ENCODE data around the gene SORBS1. TPM values are rescaled to one million over a fixed set of nuclear protein-coding genes. Genes with fewer than 3 reads are reported as not detected.

The SORBS1 gene
- total RNA-seq, 1 donor from 2014 or later = 16.1 TPM

GRCh38 chr10:95435548-95436279 is 125.5 kb downstream of the SORBS1 start:
- Histone ChIP-seq H4K20me1 (ENCODE audit: low read depth) (no peaks in the 10 kb centered on the region), H3K79me2 (ENCODE audit: low read depth) (no peaks in the 10 kb centered on the region), H3K9me3 (ENCODE audit: low read depth) (no peaks in the 10 kb centered on the region), H3K4me3 (no peak overlapping the region), H3K36me3 (no peaks in the 10 kb centered on the region), H3K9ac (no peak overlapping the region), H3F3A (ENCODE audit: low read depth) (no peaks in the 10 kb centered on the region), H3K4me2 (no peak overlapping the region), H3K27me3 (no peaks in the 10 kb centered on the region), H3K27ac (no peak overlapping the region), H3K4me1 (peaks cover 5% of the 10 kb centered on the region), H2AFZ (replicated peaks) (no peak overlapping the region)
- Mint-ChIP-seq H3K4me1 (peaks cover 33% of the 10 kb centered on the region), H3K9me3 (no peaks in the 10 kb centered on the region), H3K4me3 (no peak overlapping the region), H3K27ac (peak overlapping the region; percentile 46), H3K36me3 (no peaks in the 10 kb centered on the region), H3K27me3 (ENCODE audit: insufficient read depth, low read depth) (peaks cover 14% of the 10 kb centered on the region)
- DNase-seq (ENCODE audit: low spot score) = no peak
- no peak for TF ChIP-seq EZH2 (IDR thresholded peaks at IDR 0.05)
- TF ChIP-seq CTCF (IDR thresholded peaks at IDR 0.05) = no peak
- TF ChIP-seq EZH2phosphoT487 (IDR thresholded peaks at IDR 0.05) = no peak

- Histone ChIP-seq H2AFZ (replicated peaks) (no peak overlapping the region), H3K9me3 (ENCODE audit: low read depth) (no peaks in the 10 kb centered on the region), H3K27ac (no peak overlapping the region), H3K4me3 (no peak overlapping the region), H4K20me1 (ENCODE audit: low read depth) (no peaks in the 10 kb centered on the region), H3K9ac (no peak overlapping the region), H3F3A (ENCODE audit: low read depth) (no peaks in the 10 kb centered on the region), H3K27me3 (no peaks in the 10 kb centered on the region), H3K36me3 (no peaks in the 10 kb centered on the region), H3K4me2 (no peak overlapping the region), H3K79me2 (ENCODE audit: low read depth) (no peaks in the 10 kb centered on the region), H3K4me1 (peaks cover 5% of the 10 kb centered on the region)
- H3K36me3 Mint-ChIP-seq = no peaks in the 10 kb centered on the region
- TF ChIP-seq EZH2phosphoT487 (IDR thresholded peaks at IDR 0.05) = no peak
- no peak for TF ChIP-seq CTCF (IDR thresholded peaks at IDR 0.05)
- TF ChIP-seq EZH2 (IDR thresholded peaks at IDR 0.05) = no peak
- peaks cover 33% of the 10 kb centered on the region for H3K4me1 Mint-ChIP-seq
- no peak overlapping the region for H3K27ac Mint-ChIP-seq
- peaks cover 12% of the 10 kb centered on the region for H3K27me3 Mint-ChIP-seq (ENCODE audit: insufficient read depth, low read depth)
- H3K4me3 Mint-ChIP-seq = no peak overlapping the region
- no peaks in the 10 kb centered on the region for H3K9me3 Mint-ChIP-seq
- DNase-seq (ENCODE audit: low spot score) = no peak
These were observed 126.6 kb downstream of the SORBS1 start for GRCh38 chr10:95434583-95434982.

DNA sequence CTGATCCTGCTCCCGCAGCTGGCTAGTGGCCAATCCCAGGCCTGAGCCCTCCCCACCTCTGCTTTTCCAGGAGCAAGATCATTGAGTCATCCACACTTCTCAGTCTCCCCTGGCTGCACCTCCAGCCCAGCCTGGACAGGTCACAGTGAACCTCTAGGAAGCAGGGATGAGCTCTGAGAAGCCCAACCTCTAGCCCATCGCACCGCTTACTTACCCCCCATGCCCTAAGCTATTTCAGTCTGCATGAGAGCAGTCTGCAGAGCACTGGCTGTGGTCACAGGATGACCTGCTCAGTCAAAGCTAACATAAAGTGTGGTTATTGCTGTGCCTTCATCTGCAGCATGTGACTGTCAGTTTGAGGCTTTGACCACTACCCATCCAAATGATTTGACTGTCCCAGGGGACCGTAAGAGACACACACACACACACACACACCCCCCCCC is 129.2 kb downstream of the SORBS1 start:
- Mint-ChIP-seq H3K9me3 (no peaks in the 10 kb centered on the region), H3K4me1 (peaks cover 33% of the 10 kb centered on the region), H3K36me3 (peaks cover 3% of the 10 kb centered on the region), H3K27me3 (ENCODE audit: insufficient read depth, low read depth) (peaks cover 12% of the 10 kb centered on the region), H3K27ac (no peak overlapping the region), H3K4me3 (no peak overlapping the region)
- Histone ChIP-seq H3K9ac (no peak overlapping the region), H2AFZ (replicated peaks) (no peak overlapping the region), H3K4me3 (no peak overlapping the region), H3K4me2 (no peak overlapping the region), H3K4me1 (peaks cover 5% of the 10 kb centered on the region), H3K79me2 (ENCODE audit: low read depth) (no peaks in the 10 kb centered on the region), H3K27ac (no peak overlapping the region), H3K27me3 (no peaks in the 10 kb centered on the region), H3K9me3 (ENCODE audit: low read depth) (no peaks in the 10 kb centered on the region), H4K20me1 (ENCODE audit: low read depth) (no peaks in the 10 kb centered on the region), H3F3A (ENCODE audit: low read depth) (no peaks in the 10 kb centered on the region), H3K36me3 (no peaks in the 10 kb centered on the region)
- TF ChIP-seq EZH2 (IDR thresholded peaks at IDR 0.05) (no peak), CTCF (IDR thresholded peaks at IDR 0.05) (no peak), EZH2phosphoT487 (IDR thresholded peaks at IDR 0.05) (no peak)
- DNase-seq (ENCODE audit: low spot score) = no peak

All from neural progenitor cell (in vitro differentiated cells).